Right lobe of liver (tissue), 6 donors: ENCODE data around the gene TTC12. TPM values are rescaled to one million over a fixed set of nuclear protein-coding genes. Genes with fewer than 3 reads are reported as not detected.

Source experiments
- ATAC-seq, 4 donors: fragments of 200-7000 bp; cut with Tn5 transposase; one replicate each; pipeline ENCODE4 v1.9.1; 2020; ENCODE audit warnings: mild to moderate bottlenecking in 4 of 4, moderate library complexity in 4 of 4
- DNase-seq, 3 donors: peaks; one replicate each; pipeline ENCODE4 v3.0.0-alpha.2; 2020
- H3K27ac ChIP-seq, 3 donors: fragments of 200-600 bp; one replicate each; pipeline ENCODE4 v1.8.0; 2022
- H3K27me3 ChIP-seq, 2 donors: fragments of 200-600 bp; one replicate each; pipeline ENCODE4 v1.8.0; 2022
- H3K36me3 ChIP-seq, 4 donors: fragments of 200-600 bp; sonication (generic) in 1 of 4; one replicate each; pipeline versions ENCODE4 v1.5.1 to v1.8.0; 2017 to 2022; ENCODE audit warnings: control low read depth in 1 of 4
- H3K4me1 ChIP-seq, 4 donors: fragments of 200-600 bp; sonication (generic) in 1 of 4; one replicate each; pipeline versions ENCODE4 v1.5.1 to v1.8.0; 2017 to 2022; ENCODE audit warnings: control low read depth in 1 of 4
- H3K4me3 ChIP-seq, 3 donors: fragments of 200-600 bp; one replicate each; pipeline ENCODE4 v1.8.0; 2022
- H3K9me3 ChIP-seq, 4 donors: fragments of 200-600 bp; sonication (generic) in 1 of 4; one replicate each; pipeline versions ENCODE4 v1.5.1 to v1.8.0; 2017 to 2022; ENCODE audit warnings: control low read depth in 1 of 4
- CTCF ChIP-seq, 4 donors: fragments of 200-600 bp in 3 of 4; fragments of 450-650 bp in 1 of 4; IDR thresholded peaks; one replicate each; pipeline versions ENCODE4 v1.5.1 to v1.8.0; 2016 to 2022; ENCODE audit warnings: antibody characterized with exemption in 4 of 4, mild to moderate bottlenecking in 2 of 4
- POLR2A ChIP-seq: fragments of 450-650 bp; IDR thresholded peaks from one replicate; pipeline ENCODE4 v1.6.1; 2017; ENCODE audit warnings: antibody characterized with exemption, mild to moderate bottlenecking
- whole genome bisulfite sequencing: methylation state at CpG from one replicate; pipeline ENCODE4 v1.1.6; 2018; ENCODE audit warnings: low coverage, low lambda C conversion rate; ENCODE audit not compliant: insufficient coverage; ENCODE audit errors: missing lambda C conversion rate; 5-methylcytosine and 5-hydroxymethylcytosine counted together
- intact Hi-C, 2 donors: fragments of 100-400 bp; cut with DNase I; formaldehyde crosslinking; loops; one replicate each; pipeline versions ENCODE4 v1.11.2 to v1.14.1; 2022
- total RNA-seq, 6 experiments: library from RNA; depleted of rRNA in 2 of 6; stranded (reverse); fragments of >200 nt in 2 of 6; fragmentation: NEBNext Ultra II Directional in 3 of 6; extraction: Animal tissue kit (Norgen Biotek cat#: 25700) in 3 of 6; gene quantifications; one replicate each; pipeline versions ENCODE4 v1.1.0 to v1.2.4, GENCODE V29; 2016 to 2023
- donor health status: DM: no; HTN: yes; CAD: no.
- donor health status: DM: no; HTN: no; CAD: no.
- donor health status: DM: no; HTN: no; CAD: no.
- donor health status: DM: no; HTN: yes; CAD: no.
- donor health status: DM: no; HTN: yes; CAD: no.

TTC12 gene
- total RNA-seq, 6 experiments from 2014 or later, result 5.1 to 8.9 (median 7.2) TPM

GRCh38 chr11:113363996-113364641 lies 49.7 kb downstream of the TTC12 start:
- Histone ChIP-seq H3K27ac (no peak overlapping the region), H3K27me3 (no peaks in the 10 kb centered on the region), H3K4me3 (no peak overlapping the region), H3K9me3 (no peaks in the 10 kb centered on the region), H3K4me1 (no peaks in the 10 kb centered on the region), H3K36me3 (peaks cover 0 to 22% (median 10%) of the 10 kb centered on the region in 4 donors)
- ATAC-seq, result no peak
- DNase-seq, result no peak
- intact Hi-C loops, result no loop called here
- 72% methylated on average over 4 of the region's 7 CpGs for WGBS
- TF ChIP-seq POLR2A, result no peak
- no peak for TF ChIP-seq CTCF (IDR thresholded peaks at IDR 0.05)

- DNase-seq (no peak), ATAC-seq (no peak)
- no CpG with 5 or more reads among the region's 5 CpGs for WGBS
Observed at GRCh38 chr11:113365895-113366294, 51.5 kb downstream of the TTC12 start.

GRCh38 chr11:113369411-113369810 lies 55.0 kb downstream of the TTC12 start:
- DNase-seq, result no peak
- no peak overlapping the region for H3K4me3 ChIP-seq
- ATAC-seq, result no peak
- H3K27ac ChIP-seq, result no peak overlapping the region
- no peaks in the 10 kb centered on the region for H3K4me1 ChIP-seq
- no peak for TF ChIP-seq POLR2A
- TF ChIP-seq CTCF (IDR thresholded peaks at IDR 0.05), result no peak
- H3K27me3 ChIP-seq, result no peaks in the 10 kb centered on the region
- WGBS, result 80% methylated on average over 3 of the region's 3 CpGs
- intact Hi-C loops, result no loop called here
- peaks cover 0 to 9% (median 2%) of the 10 kb centered on the region in 4 donors for H3K36me3 ChIP-seq
- no peaks in the 10 kb centered on the region for H3K9me3 ChIP-seq

More at GRCh38 chr11:113365895-113366294, 51.5 kb downstream of the TTC12 start:
- H3K36me3 ChIP-seq, result peaks cover 0 to 18% (median 9%) of the 10 kb centered on the region in 4 donors
- no peaks in the 10 kb centered on the region for H3K9me3 ChIP-seq
- no peak overlapping the region for H3K4me3 ChIP-seq
- H3K27me3 ChIP-seq, result no peaks in the 10 kb centered on the region
- no peaks in the 10 kb centered on the region for H3K4me1 ChIP-seq
- no peak overlapping the region for H3K27ac ChIP-seq
- intact Hi-C loops, result no loop called here
- TF ChIP-seq POLR2A (no peak), CTCF (IDR thresholded peaks at IDR 0.05) (no peak)

- TF ChIP-seq POLR2A (no peak), CTCF (IDR thresholded peaks at IDR 0.05) (no peak)
- Histone ChIP-seq H3K27me3 (no peaks in the 10 kb centered on the region), H3K4me3 (no peak overlapping the region), H3K4me1 (no peaks in the 10 kb centered on the region), H3K27ac (no peak overlapping the region), H3K9me3 (no peaks in the 10 kb centered on the region), H3K36me3 (peaks cover 0 to 9% (median 2%) of the 10 kb centered on the region in 4 donors)
- ATAC-seq, result no peak
- 86% methylated on average over 2 of the region's 5 CpGs for WGBS
- intact Hi-C loops, result no loop called here
- no peak for DNase-seq
Observed at GRCh38 chr11:113370634-113371033, 56.3 kb downstream of the TTC12 start.
